HG03558 (cell line): ENCODE data around the gene HPSE2.
"Not testable (repeated sequence)": the region's sequence is repeated elsewhere in the genome, so short reads cannot be mapped to it uniquely, and the experiment has no call there.

ENCODE experiments used
- ATAC-seq: cut with Tn5 transposase; IDR thresholded peaks from one replicate; pipeline ENCODE4 v1.9.1; 2021; ENCODE audit warnings: moderate number of reproducible peaks; ENCODE audit not compliant: unreplicated experiment; ENCODE audit errors: extremely low read depth

The HPSE2 gene

GRCh38 chr10:98925651-98926050 lies 310.0 kb downstream of the HPSE2 start:
- no peak for ATAC-seq

GRCh38 chr10:98924526-98924925 lies 311.1 kb downstream of the HPSE2 start:
- no peak for ATAC-seq

- ATAC-seq = no peak
Measured at GRCh38 chr10:98921316-98921715, 314.3 kb downstream of the HPSE2 start.

GRCh38 chr10:98920807-98921206 lies 314.8 kb downstream of the HPSE2 start:
- no peak for ATAC-seq

GRCh38 chr10:98920360-98920759 lies 315.3 kb downstream of the HPSE2 start:
- ATAC-seq = no peak

GRCh38 chr10:98919899-98920298 lies 315.8 kb downstream of the HPSE2 start:
- no peak for ATAC-seq

- ATAC-seq = no peak
Measured at GRCh38 chr10:98917828-98918227, 317.8 kb downstream of the HPSE2 start.

- ATAC-seq = no peak
Measured at GRCh38 chr10:98916526-98917125, 319.0 kb downstream of the HPSE2 start.

GRCh38 chr10:98915911-98916310 lies 319.7 kb downstream of the HPSE2 start:
- ATAC-seq = no peak

GRCh38 chr10:98910546-98910945 lies 325.1 kb downstream of the HPSE2 start:
- no peak for ATAC-seq

GRCh38 chr10:98910048-98910447 lies 325.6 kb downstream of the HPSE2 start:
- no peak for ATAC-seq

GRCh38 chr10:98908868-98909267 lies 326.8 kb downstream of the HPSE2 start:
- no peak for ATAC-seq

GRCh38 chr10:98908247-98908646 lies 327.4 kb downstream of the HPSE2 start:
- ATAC-seq = not testable (repeated sequence)

GRCh38 chr10:98901441-98902110 lies 334.1 kb downstream of the HPSE2 start:
- no peak for ATAC-seq

- no peak for ATAC-seq
Measured at GRCh38 chr10:98899018-98899417, 336.6 kb downstream of the HPSE2 start.

- no peak for ATAC-seq
Measured at GRCh38 chr10:98892523-98892922, 343.1 kb downstream of the HPSE2 start.

- no peak for ATAC-seq
Measured at GRCh38 chr10:98886686-98887085, 349.0 kb downstream of the HPSE2 start.

GRCh38 chr10:98885378-98885777 lies 350.3 kb downstream of the HPSE2 start:
- ATAC-seq = no peak

GRCh38 chr10:98881789-98882188 lies 353.9 kb downstream of the HPSE2 start:
- no peak for ATAC-seq

- ATAC-seq = no peak
Measured at GRCh38 chr10:98880971-98881370, 354.7 kb downstream of the HPSE2 start.

- ATAC-seq = no peak
Measured at GRCh38 chr10:98878921-98879320, 356.7 kb downstream of the HPSE2 start.

- no peak for ATAC-seq
Measured at GRCh38 chr10:98878418-98878817, 357.2 kb downstream of the HPSE2 start.
